ENCODE measurements around the gene GADL1.

The GADL1 gene

GRCh38 chr3:30684356-30684755 lies 210.1 kb downstream of the GADL1 start:
- TF ChIP-seq CTCF (IDR thresholded peaks at IDR 0.05; ENCODE audit: control extremely low read depth, extremely low read depth, low read depth, missing control alignments): no peak
- DNase-seq (ENCODE audit: extremely low spot score): no peak
- ChIA-PET CTCF (no interaction called here), POLR2A (no interaction called here)

GRCh38 chr3:30683769-30684168 lies 210.7 kb downstream of the GADL1 start:
- TF ChIP-seq CTCF (IDR thresholded peaks at IDR 0.05; ENCODE audit: control extremely low read depth, extremely low read depth, low read depth, missing control alignments): no peak
- CTCF ChIA-PET: interaction anchor here (2.1 kb wide), 1 partner anchor 9 kb away, joined by 11 read pairs; no protein-coding TSS in a partner anchor
- POLR2A ChIA-PET: no interaction called here
- DNase-seq (ENCODE audit: extremely low spot score): no peak

- ChIA-PET CTCF (interaction anchor here (2.1 kb wide), 1 partner anchor 11 kb away, joined by 11 read pairs; no protein-coding TSS in a partner anchor), POLR2A (no interaction called here)
- no peak for TF ChIP-seq CTCF (IDR thresholded peaks at IDR 0.05; ENCODE audit: control extremely low read depth, extremely low read depth, low read depth, missing control alignments)
- no peak for DNase-seq (ENCODE audit: extremely low spot score)
Observed at GRCh38 chr3:30682434-30683155, 211.9 kb downstream of the GADL1 start.

- TF ChIP-seq CTCF (IDR thresholded peaks at IDR 0.05; ENCODE audit: control extremely low read depth, extremely low read depth, low read depth, missing control alignments): no peak
- DNase-seq (ENCODE audit: extremely low spot score): no peak
- ChIA-PET POLR2A (no interaction called here), CTCF (interaction anchor here (2.1 kb wide), 1 partner anchor 11 kb away, joined by 11 read pairs; no protein-coding TSS in a partner anchor)
Observed at GRCh38 chr3:30681649-30682211, 212.7 kb downstream of the GADL1 start.

- ChIA-PET CTCF (interaction anchor here (0.8 kb wide), 1 partner anchor 12 kb away, joined by 4 read pairs; no protein-coding TSS in a partner anchor), POLR2A (no interaction called here)
- TF ChIP-seq CTCF (IDR thresholded peaks at IDR 0.05; ENCODE audit: control extremely low read depth, extremely low read depth, low read depth, missing control alignments): no peak
- DNase-seq (ENCODE audit: extremely low spot score): no peak
Observed at GRCh38 chr3:30680789-30681648, 213.4 kb downstream of the GADL1 start.

- ChIA-PET POLR2A (interaction anchor here (0.6 kb wide), 1 partner anchor 1370 kb away, joined by 3 read pairs; no protein-coding TSS in a partner anchor), CTCF (interaction anchor here (1.4 to 2.4 kb wide), 3 partner anchors 12 to 15 kb away, joined by 4 to 19 read pairs (median 6); no protein-coding TSS in a partner anchor)
- DNase-seq (ENCODE audit: extremely low spot score): no peak
- TF ChIP-seq CTCF (IDR thresholded peaks at IDR 0.05; ENCODE audit: control extremely low read depth, extremely low read depth, low read depth, missing control alignments): no peak
Observed at GRCh38 chr3:30679045-30679444, 215.4 kb downstream of the GADL1 start.

Data from GM10248 (cell line).